Activated T-helper 17 cell treated with anti-CD3 and anti-CD28 coated beads, Interleukin-2, amount 50 U/mL, for 72 hours (primary cell): ENCODE results near the gene TMEM184C. TPM values are rescaled to one million over a fixed set of nuclear protein-coding genes. Genes with fewer than 3 reads are reported as not detected.

Source experiments
- ATAC-seq: fragments of 150-1000 bp; cut with Tn5 transposase; replicated peaks from 2 replicates; pipeline ENCODE4 v1.10.0; 2021; ENCODE audit warnings: mild to moderate bottlenecking, moderate library complexity
- H3K27ac Mint-ChIP-seq: one replicate; pipeline ENCODE4 v1.8.0; 2022; ENCODE audit warnings: mixed read lengths
- H3K27me3 Mint-ChIP-seq: one replicate; pipeline ENCODE4 v1.8.0; 2022; ENCODE audit warnings: mixed read lengths
- H3K36me3 Mint-ChIP-seq: one replicate; pipeline ENCODE4 v1.8.0; 2022; ENCODE audit warnings: low read depth, mild to moderate bottlenecking, mixed read lengths
- H3K4me1 Mint-ChIP-seq: one replicate; pipeline ENCODE4 v1.8.0; 2022; ENCODE audit warnings: mixed read lengths
- H3K4me3 Mint-ChIP-seq: one replicate; pipeline ENCODE4 v1.8.0; 2022; ENCODE audit warnings: mild to moderate bottlenecking, mixed read lengths
- H3K9me3 Mint-ChIP-seq: one replicate; pipeline ENCODE4 v1.8.0; 2022; ENCODE audit warnings: mixed read lengths
- total RNA-seq, 2 donors: library from RNA; stranded (reverse); gene quantifications; one replicate each; pipeline ENCODE4 v1.2.3, GENCODE V29; 2022

Gene TMEM184C
- 10 to 100 TPM; 14.1 to 18.9 TPM for total RNA-seq

GRCh38 chr4:147617173-147617840 lies at the start of gene TMEM184C:
TMEM184C (plus strand) TSS chr4:147617397; CDS start chr4:147617957, 560 bp downstream.
- Mint-ChIP-seq H3K27me3 (peaks cover 3% of the 10 kb centered on the region), H3K4me3 (peak within 1 kb of the TSS; percentile 93), H3K36me3 (peaks cover 37% of the 10 kb centered on the region), H3K4me1 (peaks cover 20% of the 10 kb centered on the region), H3K27ac (peak within 1 kb of the TSS; percentile 96), H3K9me3 (no peaks in the 10 kb centered on the region)
- peak; percentile 99 for ATAC-seq

- Mint-ChIP-seq H3K4me3 (no peak overlapping the region), H3K4me1 (peaks cover under 1% of the 10 kb centered on the region), H3K36me3 (no peaks in the 10 kb centered on the region), H3K27ac (no peak overlapping the region), H3K27me3 (peaks cover 14% of the 10 kb centered on the region), H3K9me3 (no peaks in the 10 kb centered on the region)
- no peak for ATAC-seq
Measured at GRCh38 chr4:147570616-147571015, 46.6 kb upstream of the TMEM184C start.

GRCh38 chr4:147571036-147571770 lies 46.0 kb upstream of the TMEM184C start:
- Mint-ChIP-seq H3K27me3 (peaks cover 14% of the 10 kb centered on the region), H3K27ac (no peak overlapping the region), H3K9me3 (no peaks in the 10 kb centered on the region), H3K4me1 (peaks cover 4% of the 10 kb centered on the region), H3K4me3 (no peak overlapping the region), H3K36me3 (no peaks in the 10 kb centered on the region)
- no peak for ATAC-seq

- Mint-ChIP-seq H3K4me3 (no peak overlapping the region), H3K9me3 (peaks cover 3% of the 10 kb centered on the region), H3K36me3 (no peaks in the 10 kb centered on the region), H3K4me1 (peaks cover 4% of the 10 kb centered on the region), H3K27ac (no peak overlapping the region), H3K27me3 (peaks cover 4% of the 10 kb centered on the region)
- no peak for ATAC-seq
Measured at GRCh38 chr4:147576084-147576483, 41.1 kb upstream of the TMEM184C start.

GRCh38 chr4:147578051-147578476 lies 39.1 kb upstream of the TMEM184C start:
- H3K4me1 Mint-ChIP-seq: peaks cover 4% of the 10 kb centered on the region
- H3K27ac Mint-ChIP-seq: no peak overlapping the region
- H3K9me3 Mint-ChIP-seq: peaks cover 3% of the 10 kb centered on the region

GRCh38 chr4:147578593-147578992 lies 38.6 kb upstream of the TMEM184C start:
- no peak overlapping the region for H3K27ac Mint-ChIP-seq
- H3K27me3 Mint-ChIP-seq: peaks cover 9% of the 10 kb centered on the region
- ATAC-seq: no peak
- peaks cover 3% of the 10 kb centered on the region for H3K9me3 Mint-ChIP-seq
- peaks cover 4% of the 10 kb centered on the region for H3K4me1 Mint-ChIP-seq
- no peak overlapping the region for H3K4me3 Mint-ChIP-seq
- no peaks in the 10 kb centered on the region for H3K36me3 Mint-ChIP-seq

More at GRCh38 chr4:147578051-147578476, 39.1 kb upstream of the TMEM184C start:
- Mint-ChIP-seq H3K27me3 (peaks cover 7% of the 10 kb centered on the region), H3K36me3 (no peaks in the 10 kb centered on the region), H3K4me3 (no peak overlapping the region)
- peak; percentile 70 for ATAC-seq

- H3K27me3 Mint-ChIP-seq: peaks cover 13% of the 10 kb centered on the region
- ATAC-seq: no peak
- no peak overlapping the region for H3K27ac Mint-ChIP-seq
- H3K4me3 Mint-ChIP-seq: no peak overlapping the region
- H3K4me1 Mint-ChIP-seq: peaks cover 4% of the 10 kb centered on the region
- H3K36me3 Mint-ChIP-seq: no peaks in the 10 kb centered on the region
- peaks cover 3% of the 10 kb centered on the region for H3K9me3 Mint-ChIP-seq
Measured at GRCh38 chr4:147580396-147580795, 36.8 kb upstream of the TMEM184C start.

GRCh38 chr4:147581606-147582350 lies 35.4 kb upstream of the TMEM184C start:
- Mint-ChIP-seq H3K9me3 (peaks cover 3% of the 10 kb centered on the region), H3K27ac (no peak overlapping the region), H3K4me3 (no peak overlapping the region), H3K27me3 (peaks cover 13% of the 10 kb centered on the region), H3K36me3 (no peaks in the 10 kb centered on the region), H3K4me1 (no peaks in the 10 kb centered on the region)
- ATAC-seq: no peak

GRCh38 chr4:147582386-147583060 lies 34.7 kb upstream of the TMEM184C start:
- no peak overlapping the region for H3K4me3 Mint-ChIP-seq
- H3K4me1 Mint-ChIP-seq: no peaks in the 10 kb centered on the region
- H3K27me3 Mint-ChIP-seq: peaks cover 13% of the 10 kb centered on the region
- no peak for ATAC-seq
- no peak overlapping the region for H3K27ac Mint-ChIP-seq
- H3K9me3 Mint-ChIP-seq: peaks cover 3% of the 10 kb centered on the region
- H3K36me3 Mint-ChIP-seq: no peaks in the 10 kb centered on the region

GRCh38 chr4:147583876-147584275 lies 33.3 kb upstream of the TMEM184C start:
- no peak for ATAC-seq
- no peaks in the 10 kb centered on the region for H3K4me1 Mint-ChIP-seq
- no peak overlapping the region for H3K4me3 Mint-ChIP-seq
- H3K9me3 Mint-ChIP-seq: peaks cover 3% of the 10 kb centered on the region
- no peak overlapping the region for H3K27ac Mint-ChIP-seq
- no peaks in the 10 kb centered on the region for H3K36me3 Mint-ChIP-seq
- peaks cover 13% of the 10 kb centered on the region for H3K27me3 Mint-ChIP-seq

GRCh38 chr4:147586032-147586431 lies 31.2 kb upstream of the TMEM184C start:
- no peak for ATAC-seq
- no peaks in the 10 kb centered on the region for H3K36me3 Mint-ChIP-seq
- no peak overlapping the region for H3K4me3 Mint-ChIP-seq
- no peak overlapping the region for H3K27ac Mint-ChIP-seq
- peaks cover 9% of the 10 kb centered on the region for H3K27me3 Mint-ChIP-seq
- H3K9me3 Mint-ChIP-seq: no peaks in the 10 kb centered on the region
- no peaks in the 10 kb centered on the region for H3K4me1 Mint-ChIP-seq

GRCh38 chr4:147586637-147587036 lies 30.6 kb upstream of the TMEM184C start:
- no peaks in the 10 kb centered on the region for H3K4me1 Mint-ChIP-seq
- H3K9me3 Mint-ChIP-seq: no peaks in the 10 kb centered on the region
- H3K36me3 Mint-ChIP-seq: no peaks in the 10 kb centered on the region
- H3K27ac Mint-ChIP-seq: no peak overlapping the region
- H3K4me3 Mint-ChIP-seq: no peak overlapping the region
- H3K27me3 Mint-ChIP-seq: peaks cover 9% of the 10 kb centered on the region
- peak; percentile 64 for ATAC-seq

- Mint-ChIP-seq H3K9me3 (no peaks in the 10 kb centered on the region), H3K27me3 (peaks cover 9% of the 10 kb centered on the region), H3K4me1 (no peaks in the 10 kb centered on the region), H3K27ac (no peak overlapping the region), H3K4me3 (no peak overlapping the region), H3K36me3 (no peaks in the 10 kb centered on the region)
- ATAC-seq: no peak
Measured at GRCh38 chr4:147587041-147587440, 30.2 kb upstream of the TMEM184C start.

GRCh38 chr4:147589586-147589985 lies 27.6 kb upstream of the TMEM184C start:
- Mint-ChIP-seq H3K9me3 (no peaks in the 10 kb centered on the region), H3K4me3 (no peak overlapping the region), H3K4me1 (peaks cover 4% of the 10 kb centered on the region), H3K27ac (no peak overlapping the region), H3K27me3 (no peaks in the 10 kb centered on the region), H3K36me3 (no peaks in the 10 kb centered on the region)
- no peak for ATAC-seq
